RWPE2 (cell line): Measurements from ENCODE around the gene IKZF3.
"Not testable (repeated sequence)": the region's sequence is repeated elsewhere in the genome, so short reads cannot be mapped to it uniquely, and the experiment has no call there.

ENCODE experiments used
- ATAC-seq: fragments of 200-7000 bp; cut with Tn5 transposase; 3 replicates; pipeline ENCODE4 v1.9.1; 2021; ENCODE audit warnings: low read depth
- DNase-seq: peaks from one replicate; pipeline ENCODE4 v3.0.0-alpha.2; 2020; ENCODE audit warnings: low spot score
- H3K27ac ChIP-seq: fragments of 450-650 bp; 2 replicates; pipeline ENCODE4 v1.5.1; 2017; ENCODE audit warnings: mild to moderate bottlenecking; ENCODE audit not compliant: poor library complexity, severe bottlenecking
- H3K27me3 ChIP-seq: fragments of 250-450 bp; sonication (Bioruptor Pico); 2 replicates; pipeline ENCODE4 v1.5.1; 2021; ENCODE audit warnings: mild to moderate bottlenecking, moderate library complexity; ENCODE audit not compliant: insufficient read depth, poor library complexity, severe bottlenecking
- H3K36me3 ChIP-seq: fragments of 250-450 bp; sonication (Bioruptor Pico); 2 replicates; pipeline ENCODE4 v1.5.1; 2020; ENCODE audit warnings: low read depth, mild to moderate bottlenecking, moderate library complexity
- H3K4me1 ChIP-seq: fragments of 250-450 bp; sonication (Bioruptor Pico); 2 replicates; pipeline ENCODE4 v1.5.1; 2021; ENCODE audit warnings: mild to moderate bottlenecking, moderate library complexity; ENCODE audit not compliant: insufficient read depth, poor library complexity, severe bottlenecking
- H3K4me3 ChIP-seq: fragments of 250-450 bp; sonication (Bioruptor Pico); 2 replicates; pipeline ENCODE4 v1.5.1; 2021; ENCODE audit warnings: mild to moderate bottlenecking, moderate library complexity; ENCODE audit not compliant: severe bottlenecking
- H3K9me3 ChIP-seq: fragments of 250-450 bp; sonication (Bioruptor Pico); 2 replicates; pipeline ENCODE4 v1.5.1; 2021; ENCODE audit warnings: mild to moderate bottlenecking, moderate library complexity; ENCODE audit not compliant: severe bottlenecking
- TF ChIP-seq, protein P1 (sequence below): fragments of 450-650 bp; IDR thresholded peaks from one replicate; pipeline ENCODE4 v1.5.1; 2017; ENCODE audit warnings: mild to moderate bottlenecking, moderate library complexity; ENCODE audit not compliant: poor library complexity, severe bottlenecking

Gene IKZF3

DNA sequence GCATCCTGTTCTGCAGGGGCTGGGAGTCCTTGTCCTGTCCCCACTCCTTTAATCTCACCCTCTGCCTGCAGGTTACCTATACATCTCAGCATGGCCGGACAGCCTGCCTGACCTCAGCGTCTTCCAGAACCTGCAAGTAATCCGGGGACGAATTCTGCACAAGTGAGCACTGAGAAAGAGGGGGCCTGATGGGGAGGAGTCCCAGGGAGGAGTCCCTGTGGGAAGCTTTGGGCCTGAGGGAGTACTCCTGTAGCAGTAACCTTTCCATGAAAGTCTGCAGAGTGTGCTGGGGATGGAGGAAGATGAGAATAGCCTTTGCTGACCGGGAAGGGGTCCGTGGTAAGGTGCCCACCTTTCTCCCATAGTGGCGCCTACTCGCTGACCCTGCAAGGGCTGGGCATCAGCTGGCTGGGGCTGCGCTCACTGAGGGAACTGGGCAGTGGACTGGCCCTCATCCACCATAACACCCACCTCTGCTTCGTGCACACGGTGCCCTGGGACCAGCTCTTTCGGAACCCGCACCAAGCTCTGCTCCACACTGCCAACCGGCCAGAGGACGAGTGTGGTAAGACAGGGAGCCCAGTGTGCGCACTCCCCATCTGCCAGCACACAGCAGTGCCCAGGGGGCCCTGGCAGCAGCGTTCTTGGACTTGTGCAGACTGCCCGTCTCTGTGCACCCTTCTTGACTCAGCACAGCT lies 148.6 kb downstream of the IKZF3 start:
- ATAC-seq (no peak), DNase-seq (no peak)
- no peaks in the 10 kb centered on the region for H3K27me3 ChIP-seq
- H3K4me3 ChIP-seq = no peak overlapping the region
- TF ChIP-seq, protein P1, sequence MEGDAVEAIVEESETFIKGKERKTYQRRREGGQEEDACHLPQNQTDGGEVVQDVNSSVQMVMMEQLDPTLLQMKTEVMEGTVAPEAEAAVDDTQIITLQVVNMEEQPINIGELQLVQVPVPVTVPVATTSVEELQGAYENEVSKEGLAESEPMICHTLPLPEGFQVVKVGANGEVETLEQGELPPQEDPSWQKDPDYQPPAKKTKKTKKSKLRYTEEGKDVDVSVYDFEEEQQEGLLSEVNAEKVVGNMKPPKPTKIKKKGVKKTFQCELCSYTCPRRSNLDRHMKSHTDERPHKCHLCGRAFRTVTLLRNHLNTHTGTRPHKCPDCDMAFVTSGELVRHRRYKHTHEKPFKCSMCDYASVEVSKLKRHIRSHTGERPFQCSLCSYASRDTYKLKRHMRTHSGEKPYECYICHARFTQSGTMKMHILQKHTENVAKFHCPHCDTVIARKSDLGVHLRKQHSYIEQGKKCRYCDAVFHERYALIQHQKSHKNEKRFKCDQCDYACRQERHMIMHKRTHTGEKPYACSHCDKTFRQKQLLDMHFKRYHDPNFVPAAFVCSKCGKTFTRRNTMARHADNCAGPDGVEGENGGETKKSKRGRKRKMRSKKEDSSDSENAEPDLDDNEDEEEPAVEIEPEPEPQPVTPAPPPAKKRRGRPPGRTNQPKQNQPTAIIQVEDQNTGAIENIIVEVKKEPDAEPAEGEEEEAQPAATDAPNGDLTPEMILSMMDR = no peak
- H3K9me3 ChIP-seq = no peaks in the 10 kb centered on the region
- H3K27ac ChIP-seq = no peak overlapping the region
- H3K4me1 ChIP-seq = no peaks in the 10 kb centered on the region
- H3K36me3 ChIP-seq = peaks cover 71% of the 10 kb centered on the region

DNA sequence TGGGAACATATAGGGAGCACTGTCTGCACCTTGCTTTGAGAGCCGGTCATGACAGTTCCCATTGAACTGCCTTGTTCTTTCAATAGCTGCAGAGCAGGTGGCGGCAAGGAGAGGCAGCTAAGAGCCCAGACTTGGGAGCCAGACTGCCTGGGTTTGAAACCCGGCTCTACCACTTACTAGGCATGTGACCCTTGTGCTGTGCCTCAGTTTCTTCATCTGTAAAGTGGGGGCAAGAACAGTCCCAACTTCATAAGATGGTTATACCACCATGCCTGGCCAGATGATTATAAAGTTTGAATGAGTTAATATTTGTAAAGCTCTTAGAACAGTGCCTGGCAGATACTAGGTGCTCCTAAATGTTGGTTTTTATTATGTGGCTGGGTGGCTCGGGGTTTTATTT lies 149.9 kb downstream of the IKZF3 start:
- TF ChIP-seq, protein P1 = no peak

DNA sequence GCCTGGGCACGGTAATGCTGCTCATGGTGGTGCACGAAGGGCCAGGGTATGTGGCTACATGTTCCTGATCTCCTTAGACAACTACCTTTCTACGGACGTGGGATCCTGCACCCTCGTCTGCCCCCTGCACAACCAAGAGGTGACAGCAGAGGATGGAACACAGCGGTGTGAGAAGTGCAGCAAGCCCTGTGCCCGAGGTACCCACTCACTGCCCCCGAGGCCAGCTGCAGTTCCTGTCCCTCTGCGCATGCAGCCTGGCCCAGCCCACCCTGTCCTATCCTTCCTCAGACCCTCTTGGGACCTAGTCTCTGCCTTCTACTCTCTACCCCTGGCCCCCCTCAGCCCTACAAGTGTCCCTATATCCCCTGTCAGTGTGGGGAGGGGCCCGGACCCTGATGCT lies 152.3 kb downstream of the IKZF3 start:
- Histone ChIP-seq H3K36me3 (peaks cover 74% of the 10 kb centered on the region), H3K9me3 (no peaks in the 10 kb centered on the region), H3K4me1 (no peaks in the 10 kb centered on the region), H3K27me3 (no peaks in the 10 kb centered on the region), H3K4me3 (no peak overlapping the region), H3K27ac (no peak overlapping the region)
- no peak for ATAC-seq
- DNase-seq = no peak
- TF ChIP-seq, protein P1 = no peak

More for the DNA sequence above, 149.9 kb downstream of the IKZF3 start:
- Histone ChIP-seq H3K27ac (no peak overlapping the region), H3K36me3 (peaks cover 74% of the 10 kb centered on the region), H3K4me3 (no peak overlapping the region), H3K4me1 (no peaks in the 10 kb centered on the region), H3K27me3 (no peaks in the 10 kb centered on the region), H3K9me3 (no peaks in the 10 kb centered on the region)
- DNase-seq (no peak), ATAC-seq (no peak)

DNA sequence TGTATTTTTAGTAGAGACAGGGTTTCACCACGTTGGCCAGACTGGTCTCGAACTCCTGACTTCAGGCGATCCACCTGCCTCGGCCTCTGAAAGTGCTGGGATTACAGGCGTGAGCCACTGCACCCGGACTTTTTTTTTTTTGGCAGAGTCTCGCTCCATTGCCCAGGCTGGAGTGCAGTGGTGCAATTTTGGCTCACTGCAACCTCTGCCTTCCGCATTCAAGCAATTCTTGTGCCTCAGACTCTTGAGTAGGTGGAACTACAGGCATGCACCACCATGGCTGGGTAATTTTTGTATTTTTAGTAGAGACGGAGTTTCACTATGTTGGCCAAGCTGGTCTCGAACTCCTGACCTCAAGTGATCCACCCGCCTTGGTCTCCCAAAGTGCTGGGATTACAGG lies 153.0 kb downstream of the IKZF3 start:
- H3K4me1 ChIP-seq, ATAC-seq, DNase-seq, H3K27ac ChIP-seq, H3K27me3 ChIP-seq, H3K9me3 ChIP-seq, H3K4me3 ChIP-seq: not testable (repeated sequence)
- peaks cover 72% of the 10 kb centered on the region for H3K36me3 ChIP-seq

DNA sequence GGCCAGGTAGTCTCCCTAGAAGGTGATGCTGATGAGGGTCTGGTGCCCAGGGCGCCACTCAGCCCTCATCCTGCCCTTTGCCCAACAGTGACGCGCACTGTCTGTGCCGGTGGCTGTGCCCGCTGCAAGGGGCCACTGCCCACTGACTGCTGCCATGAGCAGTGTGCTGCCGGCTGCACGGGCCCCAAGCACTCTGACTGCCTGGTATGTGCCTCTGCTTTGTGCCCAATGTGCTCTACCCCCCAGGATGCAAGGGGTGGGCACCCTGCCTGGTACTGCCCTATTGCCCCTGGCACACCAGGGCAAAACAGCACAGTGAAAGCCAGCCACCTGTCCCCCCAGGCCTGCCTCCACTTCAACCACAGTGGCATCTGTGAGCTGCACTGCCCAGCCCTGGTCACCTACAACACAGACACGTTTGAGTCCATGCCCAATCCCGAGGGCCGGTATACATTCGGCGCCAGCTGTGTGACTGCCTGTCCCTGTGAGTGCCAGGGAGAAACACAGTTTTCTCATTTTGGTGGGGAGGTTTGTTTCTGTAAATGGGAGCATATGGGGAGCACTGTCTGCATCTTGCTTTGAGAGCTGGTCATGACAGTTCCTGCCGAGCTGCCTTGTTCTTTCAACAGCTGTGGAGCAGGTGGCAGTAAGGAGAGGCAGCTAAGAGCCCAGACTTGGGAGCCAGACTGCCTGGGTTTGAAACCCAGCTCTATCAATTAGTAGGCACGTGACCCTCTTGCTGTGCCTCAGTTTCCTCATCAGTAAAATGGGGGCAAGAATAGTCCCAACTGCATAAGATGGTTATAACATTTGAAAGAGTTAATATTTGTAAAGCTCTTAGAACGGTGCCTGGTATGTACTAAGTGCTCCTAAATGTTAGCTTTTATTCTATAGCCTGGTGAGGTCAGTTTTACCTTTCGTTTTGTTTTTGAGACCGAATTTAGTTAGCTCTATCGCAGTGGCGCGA lies 153.8 kb downstream of the IKZF3 start:
- ATAC-seq = no peak
- peaks cover 10% of the 10 kb centered on the region for H3K4me1 ChIP-seq
- H3K27me3 ChIP-seq = no peaks in the 10 kb centered on the region
- H3K36me3 ChIP-seq = peaks cover 64% of the 10 kb centered on the region
- H3K4me3 ChIP-seq = no peak overlapping the region
- no peak for DNase-seq
- no peaks in the 10 kb centered on the region for H3K9me3 ChIP-seq
- H3K27ac ChIP-seq = no peak overlapping the region
- TF ChIP-seq, protein P1 = no peak
